HG03575 (cell line): ENCODE results near the gene TRIM25.

ENCODE experiments used
- ATAC-seq: cut with Tn5 transposase; IDR thresholded peaks from one replicate; pipeline ENCODE4 v1.9.1; 2021; ENCODE audit not compliant: unreplicated experiment, insufficient number of reproducible peaks, low FRiP score; ENCODE audit errors: extremely low read depth

TRIM25 gene

GRCh38 chr17:56929362-56929969 is 15.6 kb upstream of the TRIM25 start:
- ATAC-seq = no peak

GRCh38 chr17:56928586-56928985 is 14.7 kb upstream of the TRIM25 start:
- ATAC-seq = no peak

- no peak for ATAC-seq
Observed at GRCh38 chr17:56926704-56927103, 12.9 kb upstream of the TRIM25 start.

GRCh38 chr17:56926270-56926669 is 12.4 kb upstream of the TRIM25 start:
- ATAC-seq = no peak

GRCh38 chr17:56925088-56925487 is 11.2 kb upstream of the TRIM25 start:
- ATAC-seq = no peak

- no peak for ATAC-seq
Observed at GRCh38 chr17:56919717-56920116, 5.9 kb upstream of the TRIM25 start.

GRCh38 chr17:56918916-56919315 is 5.1 kb upstream of the TRIM25 start:
- no peak for ATAC-seq

- no peak for ATAC-seq
Observed at GRCh38 chr17:56917559-56918296, 3.9 kb upstream of the TRIM25 start.

- no peak for ATAC-seq
Observed at GRCh38 chr17:56914581-56915273, 878 bp upstream of the TRIM25 start.

GRCh38 chr17:56913353-56913866 is 439 bp downstream of the TRIM25 start:
- no peak for ATAC-seq

- ATAC-seq = no peak
Observed at GRCh38 chr17:56913000-56913311, 893 bp downstream of the TRIM25 start.

GRCh38 chr17:56912105-56912999 is 1.5 kb downstream of the TRIM25 start:
- ATAC-seq = no peak

- ATAC-seq = no peak
Observed at GRCh38 chr17:56910509-56911235, 3.2 kb downstream of the TRIM25 start.

GRCh38 chr17:56909742-56910508 is 3.9 kb downstream of the TRIM25 start:
- ATAC-seq = no peak

GRCh38 chr17:56908001-56908542 is 5.8 kb downstream of the TRIM25 start:
- ATAC-seq = no peak

- ATAC-seq = no peak
Observed at GRCh38 chr17:56903560-56903959, 10.3 kb downstream of the TRIM25 start.

- no peak for ATAC-seq
Observed at GRCh38 chr17:56902348-56902747, 11.5 kb downstream of the TRIM25 start.

GRCh38 chr17:56899403-56899802 is 14.4 kb downstream of the TRIM25 start:
- no peak for ATAC-seq
